HG03097 (cell line): ENCODE results near the gene MATCAP1.
A peak's percentile ranks its signal among the peaks of the same experiment; 100 is the strongest.

Source experiments
- ATAC-seq: cut with Tn5 transposase; IDR thresholded peaks from one replicate; pipeline ENCODE4 v1.9.1; 2021; ENCODE audit not compliant: unreplicated experiment, low FRiP score

Gene MATCAP1

DNA sequence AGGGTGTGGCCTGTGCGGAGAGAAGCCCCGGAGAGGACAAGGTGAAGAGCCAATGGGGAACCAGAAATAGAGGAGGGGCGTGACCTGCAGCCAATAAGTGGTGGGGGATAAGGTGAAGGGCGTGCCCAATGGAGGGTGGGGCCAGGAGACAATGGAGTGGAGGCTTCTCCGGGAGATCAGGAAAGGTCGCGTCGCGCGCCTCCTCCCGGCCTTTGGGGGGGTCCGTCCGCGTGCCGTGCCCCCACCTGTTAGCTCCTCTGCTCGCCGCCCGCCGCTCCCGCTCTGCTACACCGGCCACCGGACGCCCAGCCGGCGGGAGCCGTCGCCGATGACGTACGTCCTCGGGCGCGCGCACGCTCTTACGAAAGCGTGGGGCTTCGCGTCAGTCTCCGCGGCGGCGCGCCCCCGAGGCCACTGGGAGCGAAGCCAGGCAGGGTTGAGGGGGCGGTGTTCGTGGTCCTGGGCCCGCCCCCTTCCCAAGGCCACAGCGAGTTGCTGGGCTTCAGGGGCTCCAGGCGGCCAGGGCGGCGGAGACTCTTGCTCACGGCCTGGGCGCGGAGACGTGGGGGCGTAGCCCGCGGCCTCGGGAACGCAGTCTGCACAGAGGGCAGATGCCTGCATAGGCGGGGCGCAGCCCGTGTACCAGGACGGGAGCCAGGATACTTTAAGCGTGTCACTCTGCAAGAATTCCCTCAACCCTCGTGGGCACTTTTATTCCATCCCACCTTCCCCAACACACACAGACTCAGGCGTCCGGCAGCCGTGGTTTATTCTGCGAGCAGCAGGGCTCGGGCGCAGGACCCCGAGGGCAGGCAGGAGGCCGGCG lies at the start of gene MATCAP1:
Gene MATCAP1, minus strand, starts transcription at position 337 of the 826 bp plus-strand sequence. CDS start 3,353 bp downstream, outside the sequence.
- ATAC-seq, result peak; percentile 70

DNA sequence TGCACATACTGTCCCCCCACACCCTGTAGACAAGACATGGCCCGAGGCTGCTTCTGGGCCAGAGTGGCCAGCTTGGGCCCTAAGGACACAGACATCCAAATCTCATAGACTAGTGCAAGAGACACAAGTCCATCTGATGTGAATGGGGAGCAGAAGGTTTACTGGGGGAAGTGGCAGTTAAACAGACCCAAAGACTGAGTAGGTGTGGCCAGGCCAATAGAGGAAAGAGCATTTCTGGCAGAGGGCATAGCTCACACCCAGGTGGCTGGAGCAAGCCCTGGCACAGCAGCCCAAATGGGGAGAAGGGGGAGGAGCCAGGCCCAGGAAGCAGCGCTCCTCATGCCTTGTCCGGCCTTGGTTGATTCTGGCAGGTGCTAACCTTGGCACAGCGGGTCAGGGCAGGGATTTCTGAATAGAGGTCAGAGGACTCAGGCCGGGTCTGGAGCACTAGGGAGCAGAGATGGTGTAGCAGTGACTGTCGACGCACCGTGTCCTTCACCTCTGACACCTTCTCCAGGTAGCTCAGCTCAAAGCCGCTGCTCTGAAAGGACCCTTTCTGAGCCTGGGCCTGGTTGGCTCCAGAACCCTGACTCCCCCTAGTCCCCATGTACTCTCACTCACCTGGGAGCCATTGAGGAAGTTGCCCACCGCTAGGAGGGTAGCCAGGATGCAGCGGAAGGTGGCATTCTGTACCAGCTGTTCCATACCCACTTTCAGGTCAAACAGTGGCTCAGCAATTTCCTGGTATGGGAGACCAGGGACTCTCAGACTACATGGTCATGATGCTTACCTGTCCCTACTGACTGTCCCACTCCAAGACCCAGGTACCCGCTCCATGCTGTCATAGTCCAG lies 47.3 kb upstream of the MATCAP1 start:
- no peak for ATAC-seq

DNA sequence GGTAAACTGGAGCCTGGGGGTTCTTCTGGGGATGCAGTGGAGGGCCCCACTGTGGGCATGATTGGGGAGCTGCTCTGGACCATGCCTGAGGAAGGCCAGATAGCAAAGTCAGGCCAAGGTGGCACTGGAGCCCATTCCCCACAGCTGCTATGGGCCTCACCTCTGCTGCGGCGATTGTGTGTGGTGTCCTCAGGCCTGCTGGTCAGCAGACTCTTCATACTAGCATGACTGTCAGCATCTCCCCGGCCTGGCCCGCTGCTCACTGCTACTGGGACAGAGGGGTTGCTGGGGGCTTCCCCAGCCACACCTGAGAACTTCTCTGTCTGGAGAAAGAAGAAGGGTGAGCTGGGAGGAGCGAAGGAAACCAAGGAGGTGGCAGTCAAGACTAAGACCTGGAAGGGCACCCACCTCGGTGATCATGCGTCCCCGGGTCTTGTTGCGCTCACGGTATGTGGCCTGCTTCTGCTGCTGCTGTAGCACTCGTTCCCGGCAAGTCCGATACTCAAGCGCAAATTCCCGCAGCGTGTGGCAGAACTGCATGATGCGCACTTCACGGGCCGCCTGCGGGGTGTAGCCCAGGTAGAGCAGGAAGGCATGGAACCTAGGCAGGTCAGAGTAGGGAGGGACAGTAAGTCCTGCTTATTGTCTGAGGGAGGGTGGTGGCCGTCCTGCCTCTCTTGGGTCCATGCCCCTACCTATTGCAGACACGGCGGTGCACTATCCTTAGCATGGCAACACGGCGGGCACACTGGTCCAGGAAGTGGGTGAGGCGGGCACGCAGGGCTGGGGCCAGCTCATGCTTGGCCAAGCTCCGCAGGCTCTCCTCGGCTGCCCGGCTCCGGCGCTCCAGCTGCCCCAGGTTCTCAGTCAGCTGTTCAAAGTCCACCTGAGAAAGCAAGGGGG lies 46.4 kb upstream of the MATCAP1 start:
- ATAC-seq, result no peak

DNA sequence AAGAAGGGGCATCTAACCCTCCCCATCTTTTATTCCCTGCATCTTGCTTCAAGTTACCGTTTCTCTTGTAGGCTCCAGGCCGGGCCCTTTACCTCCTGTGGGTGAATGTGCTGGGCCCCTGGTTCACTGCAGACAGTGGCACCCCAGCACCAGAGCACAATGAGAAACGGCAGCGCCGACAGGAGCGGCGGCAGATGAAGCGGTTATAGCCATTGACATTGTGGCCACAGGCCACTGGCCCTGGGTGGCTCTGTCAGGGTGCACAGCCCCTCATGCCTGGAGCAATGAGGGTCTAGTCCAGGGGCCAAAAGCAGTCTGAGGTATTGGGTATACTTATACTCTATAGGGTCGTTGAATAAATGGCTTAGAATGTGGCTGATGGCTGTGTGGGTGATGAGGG lies 45.1 kb upstream of the MATCAP1 start:
- ATAC-seq, result no peak

DNA sequence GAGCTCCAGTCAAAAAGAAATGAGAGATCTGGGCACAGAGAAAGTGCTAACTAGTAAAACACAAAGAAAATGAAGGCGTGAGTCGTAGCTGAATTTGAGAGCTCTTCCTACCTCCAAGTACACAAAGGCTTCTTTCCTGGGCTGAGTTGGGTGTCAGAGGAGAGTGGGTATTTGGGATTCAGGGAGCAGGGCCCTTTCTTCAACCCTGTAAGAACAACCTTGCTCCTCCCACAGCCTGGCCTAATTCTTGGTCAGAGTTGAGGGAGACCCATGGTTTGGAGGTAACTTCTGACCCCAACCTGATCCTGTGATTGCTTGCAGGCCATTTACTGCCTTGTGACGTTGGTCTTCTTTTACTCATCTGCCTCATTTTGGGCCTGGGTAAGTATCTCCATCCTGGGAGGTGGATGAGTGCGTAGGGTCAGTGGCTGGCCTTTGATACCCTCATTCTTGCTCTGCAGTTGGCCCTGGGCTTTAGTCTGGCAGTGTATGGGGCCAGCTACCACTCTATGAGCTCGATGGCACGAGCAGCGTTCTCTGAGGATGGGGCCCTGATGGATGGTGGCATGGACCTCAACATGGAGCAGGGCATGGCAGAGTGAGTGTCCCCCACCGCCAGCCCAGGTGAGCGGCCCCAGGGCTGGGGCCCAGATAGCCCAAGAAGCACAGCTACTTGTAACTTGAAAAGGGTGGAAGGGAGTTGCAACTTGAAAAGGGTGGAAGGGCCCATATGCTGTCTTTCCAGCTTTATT lies 44.4 kb upstream of the MATCAP1 start:
- no peak for ATAC-seq

DNA sequence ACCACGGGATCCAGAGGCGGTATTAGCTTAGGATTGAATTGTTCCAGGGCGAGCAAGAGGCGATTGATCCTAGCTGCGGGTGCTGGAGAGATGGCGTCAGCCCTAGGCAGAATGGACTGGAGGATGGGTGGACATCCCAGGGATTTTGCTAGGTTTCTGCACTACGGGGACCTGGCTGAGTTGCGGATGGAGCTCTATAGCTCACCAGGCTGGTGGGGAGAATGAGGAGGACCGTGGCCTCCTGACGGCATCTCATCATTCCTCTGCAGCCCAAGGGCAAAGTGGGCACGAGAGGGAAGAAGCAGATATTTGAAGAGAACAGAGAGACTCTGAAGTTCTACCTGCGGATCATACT lies 43.8 kb upstream of the MATCAP1 start:
- ATAC-seq, result no peak

DNA sequence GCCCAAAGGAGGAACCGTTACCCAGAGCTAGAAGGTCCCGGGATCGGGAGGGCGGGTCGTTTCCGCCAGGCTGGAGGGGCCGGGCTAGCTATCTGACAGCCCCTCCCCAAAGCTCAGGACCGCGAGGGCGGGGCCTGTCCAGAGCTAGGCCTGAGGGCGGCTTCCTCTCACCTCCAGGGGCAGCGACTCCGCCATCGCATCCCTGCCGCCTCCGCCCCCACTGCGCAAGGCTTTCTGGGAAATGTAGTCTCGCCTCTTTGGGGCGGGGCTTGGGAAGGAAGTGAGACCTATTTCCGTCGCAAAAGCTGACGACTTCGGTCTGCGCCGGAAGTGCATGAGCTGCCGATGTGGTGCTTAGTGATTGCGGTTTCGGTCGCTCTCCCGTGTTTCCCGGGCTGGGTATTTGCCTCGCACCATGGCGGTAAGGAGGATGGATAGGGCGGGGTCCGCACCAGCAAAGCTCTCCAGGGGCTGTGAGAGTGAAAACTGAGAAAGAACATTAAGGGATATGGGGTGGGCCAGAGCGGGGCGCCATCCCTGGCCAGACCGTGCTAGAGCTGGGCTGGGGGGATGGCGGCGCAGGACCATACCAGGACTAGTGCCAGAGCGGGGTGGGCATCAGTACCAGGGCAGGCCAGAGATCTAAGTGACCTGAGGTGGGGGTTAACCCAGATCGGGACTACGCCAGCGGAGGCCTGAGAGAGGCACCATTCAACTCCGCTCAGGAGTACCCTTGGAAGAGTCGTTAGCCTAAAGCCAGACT lies 43.2 kb upstream of the MATCAP1 start, which contains the start of gene TMEM208:
Gene TMEM208, plus strand, starts transcription at position 327 of the 763 bp plus-strand sequence. Its CDS starts 89 bp downstream, at position 416.
- ATAC-seq, result peak; percentile 89

DNA sequence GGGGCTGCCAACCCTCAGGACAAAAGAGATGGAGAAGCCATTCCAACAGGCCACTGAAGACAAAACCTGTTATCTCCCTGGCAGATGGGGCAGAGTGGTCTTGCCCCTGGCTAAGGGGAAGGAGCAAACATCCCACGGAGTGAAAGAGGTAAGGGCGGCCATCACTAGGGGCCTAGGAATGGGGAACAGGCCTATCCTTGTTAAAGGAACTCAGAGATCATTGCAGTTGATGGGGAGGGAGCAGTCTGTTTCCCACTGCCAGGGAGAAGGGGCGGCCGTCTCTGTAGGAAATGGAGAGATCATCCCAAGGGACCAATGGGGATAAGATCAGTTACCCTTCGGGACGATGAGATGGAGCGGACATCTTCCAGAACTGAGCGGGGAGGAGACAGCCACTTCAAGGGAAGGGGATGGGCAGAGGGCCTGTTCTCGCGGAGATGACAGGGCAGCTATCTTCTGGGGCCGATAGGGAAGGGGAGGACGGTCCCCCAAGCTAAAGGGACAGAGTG lies 42.6 kb upstream of the MATCAP1 start:
- ATAC-seq, result no peak

DNA sequence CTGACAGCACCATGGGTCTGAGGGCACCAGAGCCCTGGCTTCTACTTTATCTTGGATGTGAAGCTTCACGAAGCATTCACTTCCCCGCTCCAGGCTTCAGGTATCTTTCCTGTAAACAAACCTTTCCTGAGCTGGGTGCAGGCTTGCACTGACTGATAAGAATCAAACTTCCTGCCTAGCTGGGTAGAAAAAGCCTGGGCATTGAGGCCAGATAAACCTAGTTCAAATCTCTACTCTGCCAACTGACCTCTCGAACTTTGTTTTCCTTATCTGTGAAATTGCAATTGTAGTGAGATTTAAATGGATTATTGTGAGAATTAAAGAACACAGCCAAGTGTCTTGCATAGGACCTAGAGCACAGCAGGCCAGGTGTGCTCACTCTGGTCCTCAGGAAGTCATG lies 40.2 kb upstream of the MATCAP1 start:
- no peak for ATAC-seq

DNA sequence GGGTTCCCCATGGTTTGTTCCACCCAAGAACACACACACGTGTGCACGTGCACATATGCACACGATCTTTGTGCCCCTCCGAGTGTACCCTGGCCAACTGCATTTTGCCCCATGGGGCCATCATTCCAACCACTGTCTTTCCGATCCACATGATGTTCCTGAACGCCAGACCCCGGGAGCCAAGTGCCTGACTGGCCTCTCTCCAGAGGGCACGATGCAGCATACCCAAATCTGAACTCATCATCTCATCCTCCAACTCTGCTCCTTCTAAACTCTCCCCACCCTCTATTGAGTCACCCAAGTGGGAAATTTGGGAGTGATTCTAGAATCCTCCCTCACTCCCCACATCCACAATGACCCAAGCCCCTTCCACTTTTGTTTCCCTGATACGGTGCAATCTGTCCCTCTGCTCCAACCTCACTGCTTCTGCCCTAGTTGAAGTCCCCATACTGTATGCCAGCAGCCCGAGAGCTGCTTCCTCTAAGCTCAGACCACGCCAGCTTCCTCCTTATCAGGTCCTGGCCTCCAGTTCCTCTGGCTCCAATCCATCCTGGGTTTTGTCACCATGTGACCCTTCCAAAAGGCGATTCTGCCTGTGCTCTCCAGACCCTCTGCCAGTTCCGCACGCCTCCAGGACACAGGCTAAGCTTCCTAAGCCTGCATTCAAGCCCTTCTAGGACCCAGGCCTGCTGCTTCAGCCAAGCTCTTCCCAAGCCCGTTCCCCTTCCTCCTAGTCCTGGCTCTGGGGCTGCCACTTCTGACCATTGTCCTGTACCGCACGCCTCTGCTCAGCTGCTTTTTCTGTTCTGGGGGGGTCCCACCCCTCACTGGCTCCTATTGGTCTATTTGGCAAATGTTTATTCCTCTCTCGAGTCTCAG lies 33.1 kb upstream of the MATCAP1 start:
- no peak for ATAC-seq

DNA sequence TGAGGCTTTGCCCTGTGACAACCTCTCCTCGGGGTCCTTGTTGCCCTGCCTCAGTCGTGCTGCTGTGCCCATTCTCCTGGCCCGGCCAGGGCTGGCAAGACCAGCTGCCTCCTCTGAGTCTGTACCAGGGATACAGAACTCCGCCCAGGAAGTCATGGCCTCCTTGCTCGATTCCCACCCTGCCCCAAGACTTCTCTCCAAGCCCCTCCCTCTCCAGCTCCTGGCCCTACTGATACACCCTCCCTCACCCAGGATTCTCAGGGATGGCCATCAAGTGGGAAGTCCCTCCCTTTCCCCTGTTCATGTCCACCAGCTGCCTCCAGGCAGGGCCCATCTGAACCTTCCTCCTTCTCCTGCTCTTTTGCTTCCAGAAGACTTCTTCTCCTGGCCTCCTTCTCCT lies 31.9 kb upstream of the MATCAP1 start:
- no peak for ATAC-seq

DNA sequence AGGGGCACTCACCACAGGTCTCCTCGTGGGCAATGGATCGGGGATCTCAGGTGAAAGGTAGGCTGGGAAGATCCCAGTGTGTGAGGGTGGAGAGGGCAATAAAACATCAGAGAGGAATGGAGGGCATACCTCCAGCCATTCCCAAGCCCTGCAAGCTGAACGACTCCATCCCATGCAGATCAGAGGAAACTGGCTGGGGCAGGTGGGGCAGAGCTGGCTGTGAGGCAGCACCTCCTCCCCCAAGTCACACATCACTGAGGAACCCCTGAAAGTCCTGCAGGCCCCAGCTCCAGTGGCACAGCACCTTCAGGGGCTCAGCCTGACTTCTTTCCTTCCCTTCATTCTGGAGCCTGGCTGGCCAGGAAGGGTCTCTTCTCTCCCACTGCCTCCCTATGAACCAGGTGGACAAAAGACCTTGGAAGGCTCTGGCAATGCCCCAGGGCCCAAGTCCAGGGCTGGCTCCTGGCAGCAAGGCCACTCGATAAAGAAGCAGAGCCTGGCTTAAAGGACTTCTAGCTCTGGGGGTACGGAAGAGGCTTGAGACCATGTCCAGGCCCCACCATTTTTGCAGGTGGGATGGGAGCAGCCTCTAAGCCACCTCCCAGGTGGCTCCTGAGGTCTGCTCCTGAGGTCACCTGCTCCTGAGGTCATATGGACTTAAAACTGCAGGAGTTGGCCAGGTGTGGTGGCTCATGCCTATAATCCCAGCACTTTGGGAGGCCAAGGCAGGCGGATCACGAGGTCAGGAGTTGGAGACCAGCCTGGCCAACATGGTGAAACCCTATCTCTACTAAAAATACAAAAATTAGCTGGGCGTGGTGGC lies 29.6 kb upstream of the MATCAP1 start:
- ATAC-seq, result no peak

DNA sequence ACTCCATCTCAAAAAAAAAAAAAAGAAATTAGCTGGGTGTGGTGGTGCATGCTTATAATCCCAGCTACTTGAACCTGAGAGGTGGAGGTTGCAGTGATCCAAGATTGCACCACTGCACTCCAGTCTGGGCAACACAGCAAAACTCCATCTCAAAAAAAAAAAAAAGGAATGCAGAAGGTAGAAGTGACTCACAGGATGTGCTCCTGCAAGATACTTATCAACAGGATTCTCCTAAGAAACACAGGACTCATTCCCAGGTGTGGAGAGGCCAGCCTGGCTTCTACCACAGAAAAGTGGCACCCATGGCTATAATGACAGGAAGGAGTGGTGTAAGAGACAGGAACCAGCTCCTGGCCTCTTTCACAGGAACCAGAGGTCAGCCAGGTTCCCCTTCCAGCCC lies 29.0 kb upstream of the MATCAP1 start:
- no peak for ATAC-seq

DNA sequence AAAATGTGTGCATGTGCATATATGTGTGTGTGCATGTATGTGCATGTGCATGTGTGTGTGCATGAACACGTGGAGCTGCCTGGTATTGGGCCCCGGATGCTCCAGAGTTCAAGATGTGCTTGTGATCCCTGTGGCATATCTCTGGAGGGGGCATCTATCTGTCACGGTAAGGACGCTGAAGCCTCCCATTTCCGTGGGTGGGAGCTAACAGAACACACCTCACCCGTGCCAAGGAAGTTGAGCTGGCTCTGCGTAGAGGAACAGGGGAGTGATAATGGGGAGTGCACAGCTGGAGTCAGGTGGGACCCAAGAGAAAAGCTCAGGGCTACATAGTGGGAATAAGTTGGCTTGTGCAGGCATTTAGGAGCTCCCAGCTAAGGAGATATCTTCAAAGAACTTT lies 27.9 kb upstream of the MATCAP1 start:
- ATAC-seq, result no peak

DNA sequence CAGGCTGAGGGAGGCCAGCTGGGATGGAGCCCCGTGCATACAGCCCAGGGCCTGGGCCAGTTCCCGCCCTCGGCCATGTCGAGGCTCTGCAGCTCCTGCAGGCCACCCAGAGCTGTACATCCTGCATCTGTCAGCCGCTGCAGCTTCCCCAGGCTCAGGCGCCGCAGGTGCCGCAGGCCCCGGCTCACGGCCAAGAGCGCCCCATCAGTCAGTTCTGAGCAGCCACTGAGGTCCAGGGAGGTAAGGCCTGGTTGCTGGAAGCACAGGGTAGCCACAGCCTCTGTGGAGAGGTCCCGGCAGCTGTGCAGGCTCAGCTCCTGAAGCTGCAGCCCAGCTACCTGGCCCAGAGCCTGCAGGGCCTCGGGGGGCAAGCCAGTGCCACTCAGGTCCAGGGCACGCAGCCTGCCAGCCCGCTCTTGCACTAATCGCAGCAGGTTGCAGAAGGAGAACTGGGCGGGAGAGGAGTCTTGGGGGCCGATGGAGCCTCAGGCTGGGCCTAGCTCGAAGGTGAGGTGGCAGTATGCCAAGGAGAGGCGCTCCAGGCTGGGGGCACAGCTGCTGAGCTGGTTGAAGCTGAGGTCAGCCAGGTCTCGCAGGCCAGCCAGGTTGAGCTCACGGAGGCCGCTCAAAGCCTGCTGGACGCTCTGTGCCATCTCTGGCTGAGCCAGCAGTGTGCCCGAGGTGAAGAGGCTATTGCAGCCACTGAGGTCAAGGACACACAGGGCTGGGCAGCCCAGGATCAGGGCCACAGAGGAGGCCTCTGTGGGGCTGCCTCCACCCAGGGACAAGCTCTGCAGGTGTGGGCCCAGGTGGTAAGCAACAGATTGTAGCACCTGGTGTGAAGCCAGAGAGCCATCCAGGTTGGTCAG lies 26.5 kb upstream of the MATCAP1 start:
- ATAC-seq, result no peak

DNA sequence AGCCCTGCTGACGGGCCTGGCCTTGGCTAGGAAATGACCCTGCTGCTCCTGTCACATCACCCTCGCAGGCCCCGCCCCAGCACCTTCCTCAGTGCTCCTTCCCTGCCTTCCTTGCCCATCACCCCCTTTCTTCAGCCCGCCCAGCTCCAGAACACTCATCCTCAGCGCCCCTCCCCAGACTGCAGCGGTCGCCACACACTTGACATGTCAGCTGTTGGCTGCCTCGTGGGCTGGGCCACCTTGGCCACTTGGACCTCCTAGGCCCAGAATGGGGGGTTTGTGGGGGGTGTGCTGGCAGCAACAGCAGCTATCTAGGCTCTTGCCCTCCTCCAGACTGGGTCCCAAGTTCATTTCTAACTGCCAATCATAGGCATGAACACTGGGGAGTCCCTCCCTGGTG lies 25.8 kb upstream of the MATCAP1 start:
- no peak for ATAC-seq
